ENCODE measurements around the gene GPR61. TPM values are rescaled to one million over a fixed set of nuclear protein-coding genes. Genes with fewer than 3 reads are reported as not detected.

The GPR61 gene
- total RNA-seq, 1 donor from 2014 or later, result 0.53 TPM

- Mint-ChIP-seq H3K27me3 (peaks cover 34% of the 10 kb centered on the region), H3K27ac (no peak overlapping the region), H3K9me3 (ENCODE audit: low read depth) (no peaks in the 10 kb centered on the region), H3K4me1 (ENCODE audit: low read depth) (peaks cover 15% of the 10 kb centered on the region), H3K4me3 (ENCODE audit: low read depth) (no peak overlapping the region), H3K36me3 (ENCODE audit: insufficient read depth) (no peaks in the 10 kb centered on the region)
- no peak for DNase-seq (ENCODE audit: low spot score, unreplicated experiment)
- TF ChIP-seq, protein P1, sequence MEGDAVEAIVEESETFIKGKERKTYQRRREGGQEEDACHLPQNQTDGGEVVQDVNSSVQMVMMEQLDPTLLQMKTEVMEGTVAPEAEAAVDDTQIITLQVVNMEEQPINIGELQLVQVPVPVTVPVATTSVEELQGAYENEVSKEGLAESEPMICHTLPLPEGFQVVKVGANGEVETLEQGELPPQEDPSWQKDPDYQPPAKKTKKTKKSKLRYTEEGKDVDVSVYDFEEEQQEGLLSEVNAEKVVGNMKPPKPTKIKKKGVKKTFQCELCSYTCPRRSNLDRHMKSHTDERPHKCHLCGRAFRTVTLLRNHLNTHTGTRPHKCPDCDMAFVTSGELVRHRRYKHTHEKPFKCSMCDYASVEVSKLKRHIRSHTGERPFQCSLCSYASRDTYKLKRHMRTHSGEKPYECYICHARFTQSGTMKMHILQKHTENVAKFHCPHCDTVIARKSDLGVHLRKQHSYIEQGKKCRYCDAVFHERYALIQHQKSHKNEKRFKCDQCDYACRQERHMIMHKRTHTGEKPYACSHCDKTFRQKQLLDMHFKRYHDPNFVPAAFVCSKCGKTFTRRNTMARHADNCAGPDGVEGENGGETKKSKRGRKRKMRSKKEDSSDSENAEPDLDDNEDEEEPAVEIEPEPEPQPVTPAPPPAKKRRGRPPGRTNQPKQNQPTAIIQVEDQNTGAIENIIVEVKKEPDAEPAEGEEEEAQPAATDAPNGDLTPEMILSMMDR (IDR thresholded peaks at IDR 0.05; ENCODE audit: unreplicated experiment), result no peak
Measured at GRCh38 chr1:109513110-109513710, 26.5 kb upstream of the GPR61 start.

- no peaks in the 10 kb centered on the region for H3K9me3 Mint-ChIP-seq (ENCODE audit: low read depth)
- TF ChIP-seq, protein P1 (IDR thresholded peaks at IDR 0.05; ENCODE audit: unreplicated experiment), result no peak
- H3K4me3 Mint-ChIP-seq (ENCODE audit: low read depth), result no peak overlapping the region
- no peak for DNase-seq (ENCODE audit: low spot score, unreplicated experiment)
- peaks cover 8% of the 10 kb centered on the region for H3K4me1 Mint-ChIP-seq (ENCODE audit: low read depth)
- no peak overlapping the region for H3K27ac Mint-ChIP-seq
- H3K27me3 Mint-ChIP-seq, result peaks cover 27% of the 10 kb centered on the region
- H3K36me3 Mint-ChIP-seq (ENCODE audit: insufficient read depth), result no peaks in the 10 kb centered on the region
Measured at GRCh38 chr1:109514846-109515245, 24.8 kb upstream of the GPR61 start.

GRCh38 chr1:109516872-109517271 lies 22.8 kb upstream of the GPR61 start:
- Mint-ChIP-seq H3K9me3 (ENCODE audit: low read depth) (no peaks in the 10 kb centered on the region), H3K27ac (no peak overlapping the region), H3K4me3 (ENCODE audit: low read depth) (no peak overlapping the region), H3K4me1 (ENCODE audit: low read depth) (peaks cover 14% of the 10 kb centered on the region), H3K36me3 (ENCODE audit: insufficient read depth) (no peaks in the 10 kb centered on the region), H3K27me3 (peaks cover 23% of the 10 kb centered on the region)
- no peak for DNase-seq (ENCODE audit: low spot score, unreplicated experiment)
- TF ChIP-seq, protein P1 (IDR thresholded peaks at IDR 0.05; ENCODE audit: unreplicated experiment), result no peak

DNA sequence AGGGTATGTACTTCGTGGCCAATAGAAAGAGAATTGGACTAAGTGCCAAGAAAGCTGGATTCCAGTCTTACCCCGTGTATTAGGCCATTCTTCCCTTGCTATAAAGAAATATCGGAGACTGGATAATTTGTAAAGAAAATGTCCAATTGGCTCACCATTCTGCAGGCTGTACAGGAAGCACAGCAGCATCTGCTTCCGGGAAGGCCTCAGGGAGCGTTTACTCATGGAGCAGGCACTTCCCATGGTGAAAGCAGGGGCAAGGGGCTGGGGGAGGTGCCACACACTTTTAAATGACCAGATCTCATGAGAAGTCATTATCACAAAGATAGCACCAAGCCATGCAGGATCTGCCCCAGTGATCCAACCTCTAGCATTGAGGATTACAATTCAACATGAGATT lies 22.3 kb upstream of the GPR61 start:
- TF ChIP-seq, protein P1 (IDR thresholded peaks at IDR 0.05; ENCODE audit: unreplicated experiment), result no peak

DNA sequence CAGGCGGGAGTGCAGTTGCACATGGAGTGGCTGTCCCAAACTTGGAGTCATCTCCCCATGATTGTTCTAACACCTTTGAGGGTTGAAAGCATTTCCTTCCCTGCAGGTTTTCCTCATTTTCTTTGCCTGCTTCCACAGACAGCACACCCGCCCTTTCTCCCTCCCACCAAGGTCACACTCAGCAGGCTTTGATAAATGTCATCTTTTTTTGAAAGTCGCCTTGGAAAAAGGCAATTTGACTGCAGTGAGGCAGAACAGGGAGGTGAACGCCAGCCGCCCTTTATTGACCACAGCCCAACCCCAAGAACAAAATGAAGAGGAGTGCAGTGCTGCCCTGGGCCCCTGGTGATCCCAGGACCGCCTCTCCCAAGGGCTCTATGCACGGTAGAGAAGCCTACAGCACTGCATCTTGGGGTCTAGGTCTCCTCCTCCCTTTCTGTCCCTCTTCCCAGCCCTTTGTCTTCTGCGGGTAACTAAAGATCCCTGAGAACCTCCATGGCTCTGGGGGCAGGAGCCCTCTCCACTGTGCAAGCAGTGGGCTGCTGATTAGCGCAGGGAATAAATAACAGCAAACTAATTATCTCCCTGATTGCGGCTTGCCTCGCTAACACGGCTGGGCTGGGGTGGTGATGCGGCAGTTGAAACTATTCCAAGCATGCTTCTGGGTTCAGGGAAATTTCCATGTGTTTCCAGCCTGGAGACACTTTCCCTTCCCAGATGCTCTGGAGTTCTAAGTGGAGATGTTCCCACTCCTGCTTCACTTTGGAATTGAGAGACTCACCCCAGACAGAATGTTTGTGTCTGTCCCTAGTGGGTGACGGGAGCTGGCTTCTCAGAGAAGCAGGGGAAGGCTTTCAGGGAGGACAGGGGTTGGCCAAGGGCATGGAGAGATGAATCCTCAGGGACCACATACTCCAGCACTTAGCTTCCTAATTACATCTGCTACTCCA lies 18.4 kb upstream of the GPR61 start:
- Mint-ChIP-seq H3K4me1 (ENCODE audit: low read depth) (peaks cover 10% of the 10 kb centered on the region), H3K27ac (no peak overlapping the region), H3K9me3 (ENCODE audit: low read depth) (no peaks in the 10 kb centered on the region), H3K4me3 (ENCODE audit: low read depth) (no peak overlapping the region), H3K36me3 (ENCODE audit: insufficient read depth) (no peaks in the 10 kb centered on the region), H3K27me3 (peaks cover 27% of the 10 kb centered on the region)
- TF ChIP-seq, protein P1 (IDR thresholded peaks at IDR 0.05; ENCODE audit: unreplicated experiment), result no peak
- DNase-seq (ENCODE audit: low spot score, unreplicated experiment), result no peak

More for the DNA sequence above, 22.3 kb upstream of the GPR61 start:
- Mint-ChIP-seq H3K27me3 (peaks cover 25% of the 10 kb centered on the region), H3K36me3 (ENCODE audit: insufficient read depth) (no peaks in the 10 kb centered on the region), H3K4me3 (ENCODE audit: low read depth) (no peak overlapping the region), H3K27ac (no peak overlapping the region), H3K9me3 (ENCODE audit: low read depth) (no peaks in the 10 kb centered on the region), H3K4me1 (ENCODE audit: low read depth) (peaks cover 14% of the 10 kb centered on the region)
- no peak for DNase-seq (ENCODE audit: low spot score, unreplicated experiment)
